Gastroesophageal sphincter (tissue), 4 donors: ENCODE data around the gene LENEP. TPM values are rescaled to one million over a fixed set of nuclear protein-coding genes. Genes with fewer than 3 reads are reported as not detected.

Experiments used
- ATAC-seq: fragments of 150-250 bp; one replicate; pipeline ENCODE4 v1.9.1; 2016; ENCODE audit warnings: mild to moderate bottlenecking, moderate library complexity
- H3K27ac ChIP-seq, 4 donors: fragments of 200-600 bp; sonication (generic) in 3 of 4; 1 replicate in 3 of 4; 2 replicates in 1 of 4; pipeline ENCODE4 v1.5.1; 2016 to 2019
- H3K27me3 ChIP-seq: fragments of 200-600 bp; sonication (generic); one replicate; pipeline ENCODE4 v1.5.1; 2019
- H3K36me3 ChIP-seq, 2 donors: fragments of 200-600 bp; sonication (generic); one replicate each; pipeline ENCODE4 v1.5.1; 2019; ENCODE audit warnings: control low read depth in 1 of 2
- H3K4me1 ChIP-seq, 3 donors: fragments of 200-600 bp; sonication (generic); 1 replicate in 2 of 3; 2 replicates in 1 of 3; pipeline ENCODE4 v1.5.1; 2016 to 2019; ENCODE audit warnings: control low read depth in 2 of 3
- H3K4me3 ChIP-seq, 2 donors: fragments of 200-600 bp; sonication (generic); one replicate each; pipeline ENCODE4 v1.5.1; 2019; ENCODE audit warnings: mild to moderate bottlenecking in 1 of 2, moderate library complexity in 1 of 2
- H3K9me3 ChIP-seq, 3 donors: fragments of 200-600 bp; sonication (generic); one replicate each; pipeline ENCODE4 v1.5.1; 2017 to 2019; ENCODE audit warnings: control low read depth in 2 of 3
- EP300 ChIP-seq: sonication (generic); formaldehyde crosslinking; IDR thresholded peaks from one replicate; pipeline ENCODE4 v1.6.1; 2017; ENCODE audit warnings: antibody characterized with exemption, mild to moderate bottlenecking
- POLR2A ChIP-seq, 2 donors: fragments of 450-650 bp; IDR thresholded peaks; one replicate each; pipeline ENCODE4 v1.6.1; 2017; ENCODE audit warnings: antibody characterized with exemption in 2 of 2, mild to moderate bottlenecking in 2 of 2, moderate library complexity in 1 of 2
- POLR2AphosphoS5 ChIP-seq: sonication (generic); formaldehyde crosslinking; IDR thresholded peaks from one replicate; pipeline ENCODE4 v1.6.1; 2017; ENCODE audit warnings: antibody characterized with exemption
- WGBS, 2 donors: methylation state at CpG; one replicate each; pipeline ENCODE4 v1.1.5; 2018; ENCODE audit warnings: low coverage in 1 of 2; 5-methylcytosine and 5-hydroxymethylcytosine counted together
- total RNA-seq, 4 donors: library from RNA; depleted of rRNA; stranded (reverse); fragments of >200 nt; gene quantifications; one replicate each; pipeline ENCODE4 v1.1.0, GENCODE V29; 2016
- TF ChIP-seq, protein P1 (sequence below), 4 experiments: fragments of 200-600 bp in 2 of 4; fragments of 450-650 bp in 2 of 4; sonication (generic) in 1 of 4; IDR thresholded peaks; one replicate each; pipeline ENCODE4 v1.5.1; 2017 to 2019; ENCODE audit warnings: antibody characterized with exemption in 4 of 4, mild to moderate bottlenecking in 2 of 4, moderate library complexity in 2 of 4

The LENEP gene
- total RNA-seq, 4 donors from 2014 or later: not detected

DNA sequence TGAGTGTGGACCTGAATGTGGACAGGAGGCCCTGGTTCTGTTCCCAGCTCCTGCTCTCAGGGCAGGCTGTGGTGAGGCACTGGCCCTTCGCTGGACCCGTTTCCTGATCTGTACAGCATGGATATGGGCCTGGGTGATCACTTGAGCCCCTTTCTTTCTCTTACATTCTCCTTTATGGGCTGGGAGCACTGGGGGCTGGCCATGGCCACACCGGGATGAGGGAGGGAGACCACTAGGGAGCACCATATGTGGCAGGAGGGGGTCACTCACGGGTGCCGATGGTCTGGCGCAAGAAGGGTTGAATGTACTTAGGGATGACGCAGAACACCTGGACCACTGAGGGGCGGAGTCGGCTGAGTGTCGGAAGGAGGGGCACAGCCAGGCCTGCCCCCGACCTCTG is 37.5 kb downstream of the LENEP start:
- no peaks in the 10 kb centered on the region for H3K4me1 ChIP-seq
- WGBS, 2 donors: 68 to 83% methylated on average over 2 to 8 of the region's 11 CpGs
- H3K27me3 ChIP-seq: no peaks in the 10 kb centered on the region
- no peaks in the 10 kb centered on the region for H3K9me3 ChIP-seq
- H3K4me3 ChIP-seq: no peak overlapping the region
- TF ChIP-seq POLR2AphosphoS5 (no peak), EP300 (no peak), POLR2A (IDR thresholded peaks at IDR 0.05) (no peak)
- TF ChIP-seq, protein P1, sequence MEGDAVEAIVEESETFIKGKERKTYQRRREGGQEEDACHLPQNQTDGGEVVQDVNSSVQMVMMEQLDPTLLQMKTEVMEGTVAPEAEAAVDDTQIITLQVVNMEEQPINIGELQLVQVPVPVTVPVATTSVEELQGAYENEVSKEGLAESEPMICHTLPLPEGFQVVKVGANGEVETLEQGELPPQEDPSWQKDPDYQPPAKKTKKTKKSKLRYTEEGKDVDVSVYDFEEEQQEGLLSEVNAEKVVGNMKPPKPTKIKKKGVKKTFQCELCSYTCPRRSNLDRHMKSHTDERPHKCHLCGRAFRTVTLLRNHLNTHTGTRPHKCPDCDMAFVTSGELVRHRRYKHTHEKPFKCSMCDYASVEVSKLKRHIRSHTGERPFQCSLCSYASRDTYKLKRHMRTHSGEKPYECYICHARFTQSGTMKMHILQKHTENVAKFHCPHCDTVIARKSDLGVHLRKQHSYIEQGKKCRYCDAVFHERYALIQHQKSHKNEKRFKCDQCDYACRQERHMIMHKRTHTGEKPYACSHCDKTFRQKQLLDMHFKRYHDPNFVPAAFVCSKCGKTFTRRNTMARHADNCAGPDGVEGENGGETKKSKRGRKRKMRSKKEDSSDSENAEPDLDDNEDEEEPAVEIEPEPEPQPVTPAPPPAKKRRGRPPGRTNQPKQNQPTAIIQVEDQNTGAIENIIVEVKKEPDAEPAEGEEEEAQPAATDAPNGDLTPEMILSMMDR (IDR thresholded peaks at IDR 0.05): no peak
- no peak overlapping the region for H3K27ac ChIP-seq
- H3K36me3 ChIP-seq: no peaks in the 10 kb centered on the region
- no peak for ATAC-seq

- Histone ChIP-seq H3K27ac (no peak overlapping the region), H3K27me3 (no peaks in the 10 kb centered on the region), H3K36me3 (no peaks in the 10 kb centered on the region), H3K4me1 (no peaks in the 10 kb centered on the region), H3K4me3 (no peak overlapping the region), H3K9me3 (no peaks in the 10 kb centered on the region)
- WGBS, 2 donors: 83 to 94% methylated on average over 3 to 4 of the region's 12 CpGs
- TF ChIP-seq, protein P1 (IDR thresholded peaks at IDR 0.05): no peak
- TF ChIP-seq POLR2A (IDR thresholded peaks at IDR 0.05): no peak
- no peak for ATAC-seq
Observed at GRCh38 chr1:155032886-155033285, 39.5 kb downstream of the LENEP start.

GRCh38 chr1:155033524-155033923 is 40.1 kb downstream of the LENEP start, which contains the start of the genes DCST1 and DCST2:
DCST1 (plus strand) TSS chr1:155033824; CDS start chr1:155034037, 213 bp downstream.
DCST2 (minus strand) TSS chr1:155033781; CDS start chr1:155033701, 80 bp downstream.
- Histone ChIP-seq H3K4me3 (no peak within 1 kb of the TSS), H3K27ac (no peak within 1 kb of the TSS), H3K4me1 (peaks cover 0 to 4% (median 0%) of the 10 kb centered on the region in 3 donors), H3K36me3 (no peaks in the 10 kb centered on the region), H3K27me3 (no peaks in the 10 kb centered on the region), H3K9me3 (no peaks in the 10 kb centered on the region)
- no peak for ATAC-seq
- TF ChIP-seq EP300 (no peak), POLR2AphosphoS5 (no peak), POLR2A (IDR thresholded peaks at IDR 0.05) (no peak)
- TF ChIP-seq, protein P1 (IDR thresholded peaks at IDR 0.05): no peak
- WGBS, 2 donors: 92 to 100% methylated on average over 1 to 2 of the region's 9 CpGs

GRCh38 chr1:155034318-155035208 is 41.2 kb downstream of the LENEP start:
- 84 to 85% methylated on average over 10 to 17 of the region's 20 CpGs for WGBS, 2 donors

DNA sequence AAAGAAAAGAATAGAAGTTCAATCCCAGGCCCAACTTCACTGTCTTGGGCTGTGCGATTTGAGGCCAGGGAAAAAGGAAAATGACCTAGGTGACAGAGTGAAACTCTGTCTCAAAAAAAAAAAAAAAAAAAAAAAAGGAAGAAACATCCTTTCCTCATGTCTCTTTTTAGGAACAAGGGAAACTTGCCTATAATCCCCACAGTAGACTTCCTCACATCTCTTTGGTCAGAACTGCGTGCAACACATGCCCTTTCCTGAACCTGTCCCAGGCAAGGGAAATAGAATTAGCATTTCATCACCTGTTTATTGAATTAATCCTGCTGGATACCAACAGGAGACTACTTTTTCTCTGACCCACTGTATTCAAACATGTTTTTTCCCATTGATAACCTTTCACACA is 42.5 kb downstream of the LENEP start:
- Histone ChIP-seq H3K27ac (no peak overlapping the region), H3K4me1 (peaks cover 0 to 9% (median 2%) of the 10 kb centered on the region in 3 donors), H3K36me3 (no peaks in the 10 kb centered on the region), H3K4me3 (no peak overlapping the region), H3K9me3 (no peaks in the 10 kb centered on the region), H3K27me3 (no peaks in the 10 kb centered on the region)
- TF ChIP-seq POLR2A (IDR thresholded peaks at IDR 0.05): no peak
- TF ChIP-seq, protein P1 (IDR thresholded peaks at IDR 0.05): no peak
- no peak for TF ChIP-seq POLR2AphosphoS5
- no peak for TF ChIP-seq EP300
- ATAC-seq: no peak
- 71 to 79% methylated on average over 1 to 2 of the region's 2 CpGs for WGBS, 2 donors

More at GRCh38 chr1:155034318-155035208, 41.2 kb downstream of the LENEP start:
- H3K27ac ChIP-seq: no peak overlapping the region
- no peak overlapping the region for H3K4me3 ChIP-seq
- no peaks in the 10 kb centered on the region for H3K27me3 ChIP-seq
- no peak for TF ChIP-seq POLR2A (IDR thresholded peaks at IDR 0.05)
- TF ChIP-seq EP300: no peak
- TF ChIP-seq POLR2AphosphoS5: no peak
- H3K9me3 ChIP-seq: no peaks in the 10 kb centered on the region
- H3K36me3 ChIP-seq: no peaks in the 10 kb centered on the region
- peaks cover 0 to 9% (median 2%) of the 10 kb centered on the region in 3 donors for H3K4me1 ChIP-seq
- ATAC-seq: no peak
